Stimulated activated CD4-positive, alpha-beta T cell treated with anti-CD3 and anti-CD28 coated beads, Interleukin-15, amount 100 ng/mL, for 24 hours (primary cell): Measurements from ENCODE around the gene GATAD2B.
"Not testable (repeated sequence)": the region's sequence is repeated elsewhere in the genome, so short reads cannot be mapped to it uniquely, and the experiment has no call there.

Experiments used
- DNase-seq: peaks from one replicate; pipeline ENCODE4 v3.0.0-alpha.2; 2020

Gene GATAD2B

DNA sequence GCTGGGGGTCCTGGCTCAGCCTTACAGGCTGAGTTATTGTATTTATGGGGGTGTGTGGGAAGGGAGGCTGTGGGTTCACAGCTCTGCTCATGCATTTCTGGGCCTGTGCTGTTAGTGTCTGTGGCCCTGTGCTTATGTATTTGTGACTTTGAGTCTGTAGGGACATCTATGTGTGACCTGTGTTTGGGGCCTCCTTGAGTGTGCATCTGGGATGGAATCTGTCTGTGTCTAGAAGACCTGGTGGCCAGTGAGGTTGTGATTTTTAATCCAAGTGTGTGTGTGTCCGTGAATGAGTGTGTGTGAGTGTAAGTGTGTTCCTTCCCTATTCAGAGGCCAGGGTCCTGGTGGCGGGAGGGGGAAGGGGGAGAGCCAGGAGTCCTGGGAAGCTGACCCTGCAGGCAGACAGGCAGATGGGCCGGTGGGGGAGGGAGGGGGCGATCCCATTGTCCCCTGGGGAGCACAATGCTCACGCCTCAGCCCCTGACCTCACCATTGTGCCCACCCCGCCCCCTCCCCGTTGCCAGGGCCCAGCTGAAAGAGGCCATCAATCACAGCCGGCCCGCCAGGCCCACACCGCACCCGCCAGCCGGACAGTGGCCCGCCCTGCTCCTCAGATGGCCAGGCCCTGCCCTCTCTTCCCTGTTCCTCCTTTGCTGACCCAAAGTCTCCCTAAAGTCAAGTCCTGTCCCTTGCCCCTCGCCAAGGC, 128.0 kb downstream of the GATAD2B start:
- DNase-seq = no peak

DNA sequence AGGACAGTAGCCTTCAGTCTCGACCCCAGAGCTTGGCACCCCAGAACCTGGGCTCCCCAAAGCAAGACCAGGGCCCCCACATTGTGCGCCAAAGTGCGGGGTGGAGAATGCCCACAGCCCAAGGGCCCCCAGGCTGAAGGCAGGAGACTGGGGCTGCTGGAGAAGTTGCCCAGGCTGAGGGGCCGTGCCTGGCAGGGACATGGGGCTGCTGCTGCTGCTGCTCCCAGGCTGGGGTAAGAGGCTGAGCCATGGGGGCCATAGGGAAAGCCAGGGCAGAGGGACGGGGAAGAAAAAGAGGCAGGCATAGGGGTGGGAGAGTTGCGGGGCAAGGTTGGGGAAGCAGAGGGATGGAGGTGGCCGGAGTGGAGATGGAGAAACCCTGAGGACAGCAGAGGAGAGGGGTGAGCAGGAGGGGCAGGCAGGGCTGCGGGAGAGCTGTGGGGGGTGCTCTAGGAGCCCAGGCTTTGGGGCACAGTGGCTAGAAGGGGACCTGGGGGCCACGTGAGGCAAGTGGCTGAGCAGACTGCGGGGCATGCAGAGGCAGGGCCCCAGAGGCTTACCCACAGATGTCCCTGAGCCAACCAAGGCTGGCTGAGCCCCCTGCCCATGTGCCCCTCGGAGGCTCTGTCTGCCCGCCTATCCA, 128.7 kb downstream of the GATAD2B start:
- DNase-seq = no peak

DNA sequence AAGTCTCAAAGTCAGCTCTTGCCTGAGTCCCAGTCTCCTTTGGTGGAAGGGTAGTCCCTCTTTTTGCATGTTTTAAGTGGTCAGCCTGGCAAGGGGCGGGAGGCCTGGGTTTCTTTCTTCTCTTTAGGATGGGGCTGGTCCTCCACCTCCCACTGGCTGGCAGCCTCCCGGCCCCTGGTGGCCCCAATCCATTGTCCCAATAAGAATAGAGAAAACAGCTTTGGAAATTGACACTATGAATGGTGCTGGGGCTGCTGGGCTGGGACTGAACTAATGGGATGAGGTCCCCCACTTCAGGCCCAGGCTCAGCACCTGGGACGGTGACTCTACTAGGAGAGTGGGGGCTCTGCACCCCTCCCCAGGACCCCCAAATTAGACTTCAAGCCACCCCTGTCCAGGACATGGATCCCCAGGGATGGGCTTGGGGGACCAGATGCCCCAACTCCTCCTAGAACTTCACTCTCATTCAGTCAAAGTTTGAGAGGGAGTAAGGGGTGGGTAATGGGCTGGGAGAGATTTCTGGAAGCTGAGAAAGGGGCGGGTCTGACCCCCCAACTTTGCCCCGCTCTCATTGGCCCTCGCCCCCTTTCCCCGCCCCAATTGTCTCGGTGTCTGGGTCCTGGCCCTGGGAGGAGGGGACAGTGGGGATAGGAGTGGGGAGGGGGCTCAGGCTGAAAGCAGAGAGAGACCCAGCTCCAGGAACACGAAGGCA, 129.4 kb downstream of the GATAD2B start:
- no peak for DNase-seq

DNA sequence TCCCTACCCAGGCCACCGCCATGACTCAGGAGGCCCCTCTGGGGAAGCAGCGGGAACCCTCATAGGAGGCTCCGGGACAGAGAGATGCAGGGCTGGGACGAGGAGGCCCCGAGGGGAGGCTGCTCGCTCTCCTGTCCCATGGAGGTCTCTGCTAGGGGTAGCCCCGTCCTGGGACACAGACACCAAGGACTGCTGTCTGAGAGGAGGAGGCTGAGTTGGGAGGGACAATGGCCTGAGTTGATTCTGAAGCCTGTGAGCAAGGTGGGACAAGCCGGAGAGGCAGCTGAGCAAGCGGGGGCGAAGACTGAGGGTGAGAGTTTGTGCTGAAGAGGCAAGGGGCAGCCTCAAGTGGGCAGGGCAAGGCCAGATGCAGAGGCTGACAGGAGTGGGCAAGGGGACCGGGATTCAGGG, 130.1 kb downstream of the GATAD2B start:
- no peak for DNase-seq

GRCh38 chr1:153791648-153792253, 131.0 kb downstream of the GATAD2B start:
- no peak for DNase-seq

GRCh38 chr1:153790966-153791647, 131.7 kb downstream of the GATAD2B start:
- DNase-seq = no peak

DNA sequence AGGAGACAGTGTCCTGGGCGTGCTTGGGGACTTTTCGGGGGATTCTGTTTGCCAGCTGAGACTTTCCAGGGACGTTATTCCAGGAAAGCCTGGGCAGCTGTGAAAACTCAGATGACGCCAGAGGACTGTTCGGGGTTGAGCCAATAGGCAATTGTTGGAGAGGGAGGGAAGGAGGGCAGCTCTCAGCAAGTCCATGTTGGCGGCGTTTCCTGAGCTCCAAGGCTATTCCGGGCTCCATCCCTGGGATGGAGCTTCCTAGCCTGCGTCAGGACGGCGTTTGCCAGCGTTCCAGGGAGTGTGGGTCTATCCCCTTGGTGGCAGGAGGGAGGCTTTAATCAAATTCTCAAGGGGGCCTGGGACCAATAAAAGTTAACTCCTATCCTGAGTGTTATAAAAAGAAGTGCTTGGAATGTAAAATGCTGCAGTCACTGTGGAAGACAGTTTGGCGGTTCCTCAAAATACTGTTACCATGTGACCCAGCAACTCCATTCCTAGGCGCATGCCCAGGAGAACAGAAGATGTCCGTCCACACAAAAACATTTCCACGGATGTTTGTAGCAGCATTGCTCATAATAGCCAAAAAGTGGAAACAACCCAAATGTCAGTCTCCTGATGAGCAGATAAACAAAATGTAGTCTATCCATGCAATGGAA, 132.3 kb downstream of the GATAD2B start:
- no peak for DNase-seq

GRCh38 chr1:153789478-153790034, 133.2 kb downstream of the GATAD2B start:
- DNase-seq = no peak

DNA sequence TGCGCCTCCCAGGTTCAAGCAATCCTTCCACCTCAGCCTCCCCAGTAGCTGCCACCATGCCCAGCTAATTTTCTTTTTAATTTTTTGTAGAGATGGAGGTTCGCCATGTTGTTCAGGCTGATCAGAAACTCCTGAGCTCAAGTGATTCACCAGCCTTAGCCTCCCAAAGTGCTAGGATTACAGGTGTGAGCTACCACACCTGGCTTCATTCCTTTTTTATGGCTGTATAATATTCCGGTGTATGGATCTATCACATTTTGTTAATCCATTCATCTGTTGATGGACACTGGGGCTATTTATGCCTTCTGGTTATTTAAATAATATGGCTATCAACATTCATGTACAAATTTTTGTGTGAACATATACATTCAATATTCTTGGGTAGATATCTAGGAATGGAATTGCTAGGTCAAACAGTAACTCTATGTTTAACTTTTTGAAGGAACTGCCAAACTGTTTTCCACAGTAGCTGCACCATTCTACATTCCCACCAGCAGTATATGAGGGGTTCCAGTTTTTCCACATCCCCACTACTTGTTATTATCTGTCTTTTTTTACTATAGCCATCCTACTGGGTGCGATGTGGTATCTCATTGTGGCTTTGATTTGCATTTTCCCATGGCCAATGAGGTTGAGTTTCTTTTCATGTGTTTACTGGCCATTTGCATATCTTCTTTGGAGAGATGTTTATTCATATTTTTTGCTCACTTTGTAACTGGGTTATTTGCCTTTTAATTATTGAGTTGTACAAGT, 136.6 kb downstream of the GATAD2B start:
- DNase-seq = no peak

GRCh38 chr1:153783233-153784190, 139.3 kb downstream of the GATAD2B start:
- DNase-seq = peak; percentile 93

- DNase-seq = not testable (repeated sequence)
Measured at GRCh38 chr1:153782648-153783047, 140.1 kb downstream of the GATAD2B start.

- DNase-seq = no peak
Measured at GRCh38 chr1:153780551-153780950, 142.2 kb downstream of the GATAD2B start.

GRCh38 chr1:153779781-153780541, 142.8 kb downstream of the GATAD2B start:
- DNase-seq = no peak

- DNase-seq = no peak
Measured at GRCh38 chr1:153778824-153779519, 143.8 kb downstream of the GATAD2B start.

- DNase-seq = no peak
Measured at GRCh38 chr1:153778051-153778823, 144.5 kb downstream of the GATAD2B start.

GRCh38 chr1:153777648-153778047, 145.1 kb downstream of the GATAD2B start:
- DNase-seq = no peak

DNA sequence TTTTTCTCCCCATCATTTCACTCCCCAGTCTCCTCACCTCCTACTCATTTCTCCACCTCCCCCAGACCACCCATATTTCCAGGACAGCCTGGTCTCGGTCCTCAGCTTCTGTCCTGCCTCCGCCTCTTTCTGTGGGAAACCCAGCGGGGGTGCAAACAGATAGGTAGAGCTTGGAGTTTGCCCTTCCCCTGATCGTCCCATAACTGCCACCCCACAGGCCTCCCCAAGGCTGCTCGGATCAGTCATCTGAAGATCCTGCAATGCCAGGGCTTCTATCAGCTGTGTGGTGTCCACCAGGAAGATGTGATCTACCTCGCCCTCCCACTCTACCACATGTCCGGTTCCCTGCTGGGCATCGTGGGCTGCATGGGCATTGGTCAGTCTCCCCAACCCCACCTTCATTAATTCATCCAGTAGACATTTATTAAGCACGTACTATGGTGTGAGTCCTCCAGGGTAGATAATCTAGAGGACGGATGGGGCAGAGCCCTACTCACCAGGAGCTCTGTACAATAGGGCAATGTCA, 145.9 kb downstream of the GATAD2B start:
- no peak for DNase-seq

- no peak for DNase-seq
Measured at GRCh38 chr1:153776352-153776751, 146.4 kb downstream of the GATAD2B start.
